ENCODE measurements around the gene ANP32B.
"Not testable (repeated sequence)": the region's sequence is repeated elsewhere in the genome, so short reads cannot be mapped to it uniquely, and the experiment has no call there.

ANP32B gene

GRCh38 chr9:97993000-97993399, 9.9 kb downstream of the ANP32B start:
- DNase-seq (ENCODE audit: low read depth): no peak

DNA sequence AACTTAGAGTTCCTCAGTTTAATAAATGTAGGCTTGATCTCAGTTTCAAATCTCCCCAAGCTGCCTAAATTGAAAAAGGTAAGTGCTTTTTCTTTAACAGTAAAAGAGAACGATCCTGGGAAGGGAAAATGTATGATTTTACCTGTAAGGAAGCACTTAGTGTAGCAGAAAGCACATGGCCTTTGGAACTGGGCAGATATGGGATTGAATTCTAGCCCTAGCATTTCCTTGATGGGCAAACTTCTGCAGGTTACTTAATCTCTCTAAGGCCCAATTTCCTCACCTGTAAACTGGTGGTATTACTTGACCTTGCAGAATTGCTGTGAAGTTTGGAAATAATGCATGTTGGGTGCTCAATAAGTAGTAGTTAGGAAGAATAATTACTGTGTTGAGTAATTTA, 11.6 kb downstream of the ANP32B start:
- DNase-seq (ENCODE audit: low read depth): no peak

- not testable (repeated sequence) for DNase-seq (ENCODE audit: low read depth)
Observed at GRCh38 chr9:97996676-97997075, 13.5 kb downstream of the ANP32B start.

GRCh38 chr9:97997330-97998276, 14.5 kb downstream of the ANP32B start:
- no peak for DNase-seq (ENCODE audit: low read depth)

- DNase-seq (ENCODE audit: low read depth): no peak
Observed at GRCh38 chr9:98002808-98003207, 19.7 kb downstream of the ANP32B start.

DNA sequence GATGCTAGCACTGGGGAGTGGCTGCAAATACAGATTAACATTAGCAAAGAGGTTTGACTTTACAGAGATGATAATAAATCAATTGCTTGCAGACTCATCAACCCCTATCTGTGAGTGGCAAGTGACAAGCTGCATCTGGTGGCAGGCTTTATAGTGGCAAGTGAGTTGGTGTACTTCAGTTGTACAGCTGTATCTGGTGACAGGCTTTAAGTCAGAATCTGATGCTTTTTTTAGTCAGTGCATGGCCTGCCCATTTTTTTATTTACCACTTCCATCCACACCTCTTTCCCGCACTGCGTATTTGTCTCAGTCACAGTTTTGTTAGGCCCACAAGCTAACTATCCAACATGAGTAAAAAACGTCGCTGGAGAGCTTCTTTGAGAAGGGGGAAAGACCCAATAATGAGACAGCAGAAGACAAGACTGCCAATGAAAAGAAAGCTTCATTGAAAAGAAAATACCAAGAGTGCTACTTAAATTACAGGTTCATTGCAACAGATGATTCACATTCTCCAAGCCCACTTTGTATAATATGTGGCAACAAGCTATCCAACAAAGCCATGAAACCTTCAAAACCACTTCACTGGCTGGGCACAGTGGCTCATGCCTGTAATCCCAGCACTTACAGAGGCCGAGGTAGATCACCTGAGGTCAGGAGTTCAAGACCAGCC, 23.1 kb downstream of the ANP32B start:
- no peak for DNase-seq (ENCODE audit: low read depth)

- no peak for DNase-seq (ENCODE audit: low read depth)
Observed at GRCh38 chr9:98007251-98007928, 24.2 kb downstream of the ANP32B start.

DNA sequence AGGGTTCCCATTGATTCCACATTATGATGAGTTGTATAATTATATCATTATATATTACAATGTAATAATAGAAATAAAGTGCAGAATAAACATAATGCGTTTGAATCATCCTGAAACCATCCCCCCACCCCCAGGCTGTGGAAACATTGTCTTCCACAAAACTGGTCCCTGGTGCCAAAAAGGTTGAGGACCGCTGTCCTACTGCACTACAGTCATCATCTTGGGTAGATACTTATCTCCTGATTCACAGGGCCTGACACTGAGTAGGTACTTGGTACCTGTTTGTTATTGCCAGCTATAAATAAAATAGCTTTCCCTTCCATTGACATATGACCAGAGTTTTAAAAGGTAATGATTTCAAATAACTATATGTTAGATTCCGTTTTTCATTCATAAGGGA, 25.6 kb downstream of the ANP32B start:
- no peak for DNase-seq (ENCODE audit: low read depth)

- no peak for DNase-seq (ENCODE audit: low read depth)
Observed at GRCh38 chr9:98009437-98009836, 26.3 kb downstream of the ANP32B start.

DNA sequence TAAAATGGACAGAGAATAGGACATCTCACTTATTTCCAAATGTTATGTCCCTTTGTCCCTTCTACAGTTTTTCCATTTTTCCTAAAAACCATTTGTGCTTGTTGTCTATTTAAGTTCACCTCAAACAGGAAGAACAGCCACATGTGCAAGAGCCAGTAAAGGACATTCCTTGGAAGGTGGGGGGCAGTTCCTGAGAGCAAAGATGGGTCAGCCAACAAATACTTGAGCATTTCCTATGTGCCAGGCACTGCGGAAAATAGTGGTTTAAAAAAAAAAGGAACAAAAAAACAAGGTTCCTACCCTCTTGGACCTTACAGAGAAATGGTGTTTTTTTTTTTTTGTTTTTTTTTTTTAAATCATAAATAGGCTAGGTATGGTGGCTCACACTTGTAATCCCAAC, 26.8 kb downstream of the ANP32B start:
- no peak for DNase-seq (ENCODE audit: low read depth)

- DNase-seq (ENCODE audit: low read depth): no peak
Observed at GRCh38 chr9:98010445-98010844, 27.3 kb downstream of the ANP32B start.

- no peak for DNase-seq (ENCODE audit: low read depth)
Observed at GRCh38 chr9:98011122-98011521, 28.0 kb downstream of the ANP32B start.

DNA sequence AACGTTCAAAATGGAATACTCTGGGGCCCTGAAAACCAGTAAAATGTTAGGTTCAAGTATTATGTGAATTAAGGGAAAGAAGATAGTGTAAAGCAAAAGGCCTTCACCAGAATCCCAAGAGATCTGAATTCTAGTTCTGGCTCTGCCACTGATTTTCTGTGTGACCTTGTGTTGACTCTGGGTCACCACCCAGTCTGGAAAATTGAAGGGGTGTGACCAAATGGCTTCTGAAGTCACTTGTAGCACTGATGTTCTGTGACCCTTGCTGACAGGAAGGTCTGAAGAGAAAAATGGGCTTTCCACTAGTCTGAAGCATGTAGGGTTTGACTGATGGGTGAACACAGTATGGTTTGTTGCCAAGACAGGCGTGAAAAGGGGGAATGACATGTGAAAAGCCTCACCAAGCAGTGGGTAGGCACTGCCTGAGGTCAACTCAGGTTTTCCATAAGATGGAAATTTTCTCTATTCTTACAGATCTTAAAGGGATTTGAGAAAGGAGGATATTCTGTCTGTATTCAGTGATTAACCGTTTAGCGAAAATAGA, 33.1 kb downstream of the ANP32B start:
- no peak for DNase-seq (ENCODE audit: low read depth)

DNA sequence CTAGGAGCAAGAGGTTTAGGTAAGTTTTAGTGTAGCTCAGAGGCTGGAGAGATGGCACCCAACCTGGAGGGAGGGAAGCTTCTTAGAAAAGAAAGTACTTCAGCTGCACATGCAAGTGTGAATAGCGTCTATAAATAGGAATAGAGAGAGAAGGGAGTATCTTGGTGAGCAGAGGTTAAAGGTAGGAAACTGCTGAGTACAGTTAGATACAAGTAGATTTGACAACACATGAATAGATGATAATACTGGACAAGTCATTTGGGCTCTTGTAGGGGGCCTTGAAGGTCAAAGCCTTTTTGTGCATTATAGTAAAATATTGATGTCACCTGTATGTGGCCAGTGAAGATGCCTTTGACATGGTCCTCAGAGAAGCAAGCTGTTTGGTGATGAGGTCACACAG, 34.2 kb downstream of the ANP32B start:
- no peak for DNase-seq (ENCODE audit: low read depth)

DNA sequence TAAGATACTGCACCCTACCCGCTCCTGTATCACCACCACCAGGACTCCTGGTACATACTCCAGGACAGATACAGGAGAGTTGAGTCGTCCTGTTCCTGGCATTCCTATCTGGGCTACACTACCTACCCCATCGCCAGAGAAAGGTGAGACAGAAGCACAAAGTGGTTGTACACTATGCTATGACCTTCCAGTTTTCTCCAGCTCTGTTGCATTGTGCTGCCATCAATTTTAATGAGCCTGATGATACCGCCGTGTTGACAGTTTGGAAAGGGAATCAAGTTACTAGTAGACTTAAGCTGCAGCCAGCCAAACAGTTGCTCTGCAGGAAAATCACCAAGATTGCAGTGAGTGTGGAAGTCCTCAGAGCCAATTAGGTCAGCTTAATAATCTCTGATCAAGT, 35.2 kb downstream of the ANP32B start:
- DNase-seq (ENCODE audit: low read depth): no peak

DNA sequence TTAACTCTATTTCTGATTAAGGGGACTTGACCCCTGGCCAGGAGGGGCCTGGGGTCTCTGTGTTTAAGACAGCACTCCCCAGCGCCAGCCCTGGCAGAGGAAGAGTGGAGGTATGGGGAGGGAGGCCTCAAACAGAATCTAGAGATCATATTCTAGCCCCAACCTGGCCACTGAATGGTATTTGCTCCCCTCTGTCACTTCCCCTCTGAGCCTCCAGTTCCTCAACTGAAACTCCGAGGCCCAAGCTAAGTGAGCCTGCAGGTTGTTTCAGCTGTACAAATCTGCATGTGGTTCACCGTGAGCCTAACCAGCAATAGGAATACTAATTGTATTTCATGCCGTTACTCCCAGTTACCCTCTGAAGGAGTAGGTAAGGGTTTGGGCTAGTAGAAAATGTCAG, 36.0 kb downstream of the ANP32B start:
- DNase-seq (ENCODE audit: low read depth): no peak

DNA sequence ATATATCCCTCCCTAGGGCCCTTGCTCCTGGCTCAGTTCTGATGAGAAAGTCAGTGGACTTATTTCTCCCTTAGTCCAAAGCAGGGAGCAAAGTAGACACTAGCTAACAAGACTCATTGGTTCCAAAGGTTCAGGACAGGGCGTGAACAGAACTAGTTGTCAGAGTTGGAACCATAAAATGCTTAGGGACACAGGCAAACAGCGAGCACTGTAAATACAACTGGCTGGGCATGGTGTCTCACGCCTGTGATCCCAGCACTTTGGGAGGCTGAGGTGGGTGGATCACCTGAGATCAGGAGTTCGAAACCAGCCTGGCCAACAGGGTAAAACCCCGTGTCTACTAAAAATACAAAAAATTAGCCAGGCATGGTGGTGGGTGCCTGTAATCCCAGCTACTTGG, 36.7 kb downstream of the ANP32B start:
- DNase-seq (ENCODE audit: low read depth): not testable (repeated sequence)

DNA sequence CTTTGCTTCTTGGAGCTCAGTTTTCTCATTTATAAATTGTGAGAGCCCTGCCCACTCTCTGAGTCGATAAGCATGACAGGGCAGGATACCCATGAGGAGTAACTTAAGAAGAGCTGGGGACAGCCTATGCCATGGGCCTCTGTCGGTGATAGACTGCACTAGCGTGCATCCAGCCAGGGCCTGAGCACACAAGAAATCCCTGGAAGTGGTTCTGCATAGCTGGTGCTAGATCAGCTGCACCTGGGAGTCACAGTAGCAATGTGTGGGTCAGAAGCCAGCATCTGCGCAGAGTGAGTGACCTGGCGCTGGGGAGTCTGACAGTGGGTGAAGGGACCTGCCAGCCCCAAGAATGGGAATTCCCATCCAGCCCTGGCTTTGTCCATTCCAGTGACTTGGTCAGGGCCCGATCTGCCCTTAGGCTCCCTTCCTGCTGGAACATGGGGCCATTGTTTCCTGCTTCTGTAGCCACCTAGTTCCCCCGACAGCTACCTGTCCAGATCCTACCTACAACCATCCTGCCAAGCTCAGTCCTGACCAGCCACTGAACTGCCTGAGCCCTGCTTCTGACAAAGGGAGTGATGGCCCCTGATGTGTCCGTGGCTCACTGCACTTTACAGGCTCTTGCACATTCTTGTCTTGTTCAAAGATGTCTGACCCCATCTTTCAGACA, 37.5 kb downstream of the ANP32B start:
- no peak for DNase-seq (ENCODE audit: low read depth)

DNA sequence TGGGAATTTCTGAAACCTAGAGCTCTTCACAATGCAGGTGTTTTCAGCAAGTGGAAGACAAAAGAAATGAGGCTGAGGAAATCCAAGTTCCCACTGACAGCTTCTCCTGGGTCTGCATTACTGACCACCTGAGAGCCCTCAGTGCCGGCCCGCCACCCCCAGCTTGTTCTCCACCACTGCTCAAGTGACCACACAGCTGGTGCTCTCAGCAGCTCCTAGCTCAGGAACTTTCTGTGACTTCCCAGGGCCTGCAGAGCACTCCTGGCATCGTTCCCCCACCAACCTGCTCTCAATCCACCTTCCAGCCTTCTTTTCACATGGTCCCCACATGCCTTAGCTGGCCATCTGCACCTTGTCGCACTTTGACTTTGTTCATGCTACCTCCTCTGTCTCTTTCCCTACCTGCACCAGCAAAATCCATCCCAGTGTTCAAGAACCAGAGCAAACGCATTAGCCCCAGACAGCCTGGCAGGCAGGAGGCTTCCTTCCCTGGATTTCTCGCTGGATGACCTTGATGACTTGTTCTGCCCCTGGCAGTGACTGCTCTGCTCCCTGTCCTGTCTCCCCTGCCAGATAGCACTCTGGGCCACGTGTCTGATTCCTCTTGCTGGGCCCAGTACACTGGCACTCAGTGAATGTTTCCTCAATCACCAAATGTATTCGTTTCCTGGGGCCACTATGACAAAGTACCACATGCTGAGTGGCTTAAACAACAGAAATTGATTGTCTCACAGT, 38.3 kb downstream of the ANP32B start:
- no peak for DNase-seq (ENCODE audit: low read depth)

DNA sequence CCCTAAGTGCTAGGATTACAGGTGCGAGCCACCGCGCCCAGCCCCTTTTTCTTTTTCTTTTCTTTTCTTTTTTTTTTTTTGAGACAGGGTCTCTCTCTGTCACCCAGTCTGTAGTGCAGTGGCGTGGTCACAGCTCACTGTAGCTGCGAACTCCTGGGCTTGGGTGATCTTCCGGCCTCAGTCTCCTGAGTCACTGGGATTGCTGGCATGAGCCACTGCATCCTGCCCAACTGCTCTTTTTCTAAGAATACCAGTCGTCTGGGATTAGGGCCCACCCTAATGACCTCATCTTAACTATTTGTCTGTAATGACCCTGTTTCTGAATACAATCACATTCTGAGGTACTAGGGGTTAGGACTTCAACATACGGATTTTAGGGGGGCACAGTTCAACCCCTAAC, 39.3 kb downstream of the ANP32B start:
- DNase-seq (ENCODE audit: low read depth): no peak

DNA sequence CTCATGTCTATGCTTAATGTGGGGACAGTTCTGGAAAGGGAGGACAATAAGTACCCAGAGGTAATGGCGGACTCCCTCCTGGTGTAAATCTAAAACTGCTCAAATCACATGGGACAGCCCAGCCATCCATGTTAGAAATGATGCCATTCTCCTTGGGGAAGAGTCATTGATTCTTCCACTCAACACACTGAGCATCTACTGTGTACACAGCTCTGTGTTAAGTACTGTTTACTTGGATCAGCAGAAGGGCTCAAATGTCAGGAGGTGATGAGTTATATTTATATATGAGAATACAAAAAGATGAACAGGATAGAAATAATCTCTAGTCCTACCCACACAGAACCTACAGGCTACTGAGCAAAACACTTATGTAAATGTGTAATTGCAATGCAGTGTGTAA, 41.6 kb downstream of the ANP32B start:
- DNase-seq (ENCODE audit: low read depth): no peak
